ENCODE measurements around the gene CYYR1. TPM values are rescaled to one million over a fixed set of nuclear protein-coding genes. Genes with fewer than 3 reads are reported as not detected.

Gene CYYR1
- total RNA-seq, 1 experiment from 2014 or later = 13.6 TPM

- no peak overlapping the region for H3K9ac ChIP-seq (ENCODE audit: extremely low read depth, insufficient read length, low read length)
- no peak overlapping the region for H3T11ph ChIP-seq (ENCODE audit: low read length)
- no peak overlapping the region for H3K4me2 ChIP-seq (ENCODE audit: insufficient read depth, insufficient read length, low read length)
- H4K8ac ChIP-seq (replicated peaks; ENCODE audit: insufficient read length, low read depth, low read length) = no peak overlapping the region
- no peaks in the 10 kb centered on the region for H3K9me3 Mint-ChIP-seq
- no peak overlapping the region for H2BK12ac ChIP-seq (ENCODE audit: insufficient read length, low read depth, low read length)
- H4K20me1 ChIP-seq (ENCODE audit: control insufficient read depth, insufficient read depth, insufficient read length) = no peaks in the 10 kb centered on the region
- H2BK5ac ChIP-seq (ENCODE audit: insufficient read length, low read length) = no peak overlapping the region
- H3K36me3 Mint-ChIP-seq (ENCODE audit: insufficient read depth in 1 of 3, low read depth in 3 of 3) = peaks cover 7 to 12% (median 7%) of the 10 kb centered on the region in 3 experiments; a peak in 5 of 7 replicates
- no peaks in the 10 kb centered on the region for H3K4me1 Mint-ChIP-seq
- whole genome bisulfite sequencing (ENCODE audit: extremely low coverage, insufficient read length, low lambda C conversion rate) = no CpG with 5 or more reads among the region's 2 CpGs
- H3K27me3 Mint-ChIP-seq (ENCODE audit: low read depth) = no peaks in the 10 kb centered on the region
- no peak overlapping the region for H3K23ac ChIP-seq (ENCODE audit: insufficient read length, low read depth, low read length)
- no peak for DNase-seq
- H3K4ac ChIP-seq (ENCODE audit: low read depth, low read length) = no peak overlapping the region
- H3K18ac ChIP-seq (ENCODE audit: insufficient read length, low read depth, low read length) = no peak overlapping the region
- no peak overlapping the region for H2AFZ ChIP-seq (ENCODE audit: low read length)
- H3K9me3 ChIP-seq (ENCODE audit: control insufficient read depth, low read depth, low read length) = no peaks in the 10 kb centered on the region
- no peak overlapping the region for H4K91ac ChIP-seq (ENCODE audit: insufficient read length, low read depth, low read length)
- no peak overlapping the region for H3K27ac ChIP-seq (ENCODE audit: insufficient read length, low read depth, low read length)
- H3K23me2 ChIP-seq (ENCODE audit: insufficient read length, low read depth, low read length, poor library complexity, severe bottlenecking) = no peaks in the 10 kb centered on the region
- no peak overlapping the region for H3K27ac Mint-ChIP-seq
- no peak overlapping the region for H3K14ac ChIP-seq (ENCODE audit: insufficient read depth, low read length)
- no peak overlapping the region for H2BK15ac ChIP-seq (ENCODE audit: low read depth, low read length)
- H3K4me3 Mint-ChIP-seq = no peak overlapping the region
- H3K56ac ChIP-seq (ENCODE audit: insufficient read length, low read depth, low read length) = no peak overlapping the region
- 0 out of 2 replicates have a peak, but pooled peaks cover 2% of the 10 kb centered on the region for H3K79me2 ChIP-seq (ENCODE audit: insufficient read depth, low read length)
- peaks cover 3% of the 10 kb centered on the region for H3K79me1 ChIP-seq (ENCODE audit: insufficient read depth, low read depth, low read length, poor library complexity, severe bottlenecking)
- no peaks in the 10 kb centered on the region for H3K4me1 ChIP-seq (ENCODE audit: insufficient read depth, low read length)
- no peak overlapping the region for H4K5ac ChIP-seq (ENCODE audit: insufficient read length, low read depth, low read length)
- no peaks in the 10 kb centered on the region for H3K27me3 ChIP-seq (ENCODE audit: insufficient read depth, low read length)
- H2AK5ac ChIP-seq (ENCODE audit: insufficient read length, low read length) = no peak overlapping the region
- TF ChIP-seq, protein P1, sequence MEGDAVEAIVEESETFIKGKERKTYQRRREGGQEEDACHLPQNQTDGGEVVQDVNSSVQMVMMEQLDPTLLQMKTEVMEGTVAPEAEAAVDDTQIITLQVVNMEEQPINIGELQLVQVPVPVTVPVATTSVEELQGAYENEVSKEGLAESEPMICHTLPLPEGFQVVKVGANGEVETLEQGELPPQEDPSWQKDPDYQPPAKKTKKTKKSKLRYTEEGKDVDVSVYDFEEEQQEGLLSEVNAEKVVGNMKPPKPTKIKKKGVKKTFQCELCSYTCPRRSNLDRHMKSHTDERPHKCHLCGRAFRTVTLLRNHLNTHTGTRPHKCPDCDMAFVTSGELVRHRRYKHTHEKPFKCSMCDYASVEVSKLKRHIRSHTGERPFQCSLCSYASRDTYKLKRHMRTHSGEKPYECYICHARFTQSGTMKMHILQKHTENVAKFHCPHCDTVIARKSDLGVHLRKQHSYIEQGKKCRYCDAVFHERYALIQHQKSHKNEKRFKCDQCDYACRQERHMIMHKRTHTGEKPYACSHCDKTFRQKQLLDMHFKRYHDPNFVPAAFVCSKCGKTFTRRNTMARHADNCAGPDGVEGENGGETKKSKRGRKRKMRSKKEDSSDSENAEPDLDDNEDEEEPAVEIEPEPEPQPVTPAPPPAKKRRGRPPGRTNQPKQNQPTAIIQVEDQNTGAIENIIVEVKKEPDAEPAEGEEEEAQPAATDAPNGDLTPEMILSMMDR (conservative IDR thresholded peaks at IDR 0.05) = no peak
- no peak overlapping the region for H2BK120ac ChIP-seq (ENCODE audit: low read depth, low read length, poor library complexity, severe bottlenecking)
- H2BK20ac ChIP-seq (ENCODE audit: low read depth, low read length, poor library complexity, severe bottlenecking) = no peak overlapping the region
Observed at GRCh38 chr21:26553898-26554297, 19.2 kb downstream of the CYYR1 start.
